ENCODE measurements around the gene PAK1. TPM values are rescaled to one million over a fixed set of nuclear protein-coding genes. Genes with fewer than 3 reads are reported as not detected.

Gene PAK1
- total and polyA plus RNA-seq, 12 donors, result 12.4 to 31.5 (median 23.4) TPM

GRCh38 chr11:77289737-77290136 lies 184.2 kb downstream of the PAK1 start:
- intact Hi-C loops (cut with DNase I), result no loop called here
- Histone ChIP-seq H3K27ac (no peak overlapping the region), H3K4me1 (replicated peaks in 1 of 2) (peaks cover 0 to 5% of the 10 kb centered on the region in 2 donors), H3K36me3 (replicated peaks in 1 of 2) (no peaks in the 10 kb centered on the region), H3K9me3 (replicated peaks in 1 of 3) (peaks cover 0 to 6% (median 0%) of the 10 kb centered on the region in 3 donors), H3K4me3 (no peak overlapping the region), H3K27me3 (no peaks in the 10 kb centered on the region)
- 78 to 90% (median 85%) methylated on average over 4 of the region's 4 CpGs for WGBS, 4 donors
- DNase-seq, result no peak
- TF ChIP-seq POLR2A (IDR thresholded peaks at IDR 0.05), result no peak
- no peak for TF ChIP-seq CTCF (IDR thresholded peaks at IDR 0.05)

GRCh38 chr11:77287615-77288273 lies 186.2 kb downstream of the PAK1 start:
- H3K27me3 ChIP-seq, result no peaks in the 10 kb centered on the region
- H3K9me3 ChIP-seq (replicated peaks in 1 of 3), result peaks cover 0 to 6% (median 0%) of the 10 kb centered on the region in 3 donors
- no peak for TF ChIP-seq CTCF (IDR thresholded peaks at IDR 0.05)
- no peak for TF ChIP-seq POLR2A (IDR thresholded peaks at IDR 0.05)
- H3K4me3 ChIP-seq, result no peak overlapping the region
- H3K4me1 ChIP-seq (replicated peaks in 1 of 2), result peaks cover 0 to 5% of the 10 kb centered on the region in 2 donors
- DNase-seq, result no peak
- intact Hi-C loops (cut with DNase I), result no loop called here
- WGBS, 4 donors, result 48 to 66% (median 59%) methylated on average over 4 to 5 of the region's 5 CpGs
- no peak overlapping the region for H3K27ac ChIP-seq
- no peaks in the 10 kb centered on the region for H3K36me3 ChIP-seq (replicated peaks in 1 of 2)

GRCh38 chr11:77287136-77287535 lies 186.8 kb downstream of the PAK1 start:
- no peak for DNase-seq
- Histone ChIP-seq H3K9me3 (replicated peaks in 1 of 3) (peaks cover 0 to 3% (median 0%) of the 10 kb centered on the region in 3 donors), H3K27ac (no peak overlapping the region), H3K27me3 (no peaks in the 10 kb centered on the region), H3K4me1 (replicated peaks in 1 of 2) (peaks cover 0 to 5% of the 10 kb centered on the region in 2 donors), H3K36me3 (replicated peaks in 1 of 2) (no peaks in the 10 kb centered on the region), H3K4me3 (no peak overlapping the region)
- no peak for TF ChIP-seq CTCF (IDR thresholded peaks at IDR 0.05)
- TF ChIP-seq POLR2A (IDR thresholded peaks at IDR 0.05), result no peak
- intact Hi-C loops (cut with DNase I), result no loop called here
- 81 to 92% (median 84%) methylated on average over 3 of the region's 3 CpGs for WGBS, 4 donors

GRCh38 chr11:77284476-77285468 lies 189.1 kb downstream of the PAK1 start:
- intact Hi-C loops (cut with DNase I), result no loop called here
- 78 to 81% (median 79%) methylated on average over 6 of the region's 6 CpGs for WGBS, 4 donors

More at GRCh38 chr11:77284476-77285468, 189.1 kb downstream of the PAK1 start:
- TF ChIP-seq CTCF (IDR thresholded peaks at IDR 0.05) (no peak), POLR2A (IDR thresholded peaks at IDR 0.05) (no peak)
- Histone ChIP-seq H3K27me3 (no peaks in the 10 kb centered on the region), H3K36me3 (replicated peaks in 1 of 2) (no peaks in the 10 kb centered on the region), H3K27ac (no peak overlapping the region), H3K4me1 (replicated peaks in 1 of 2) (peaks cover 0 to 5% of the 10 kb centered on the region in 2 donors), H3K4me3 (no peak overlapping the region), H3K9me3 (replicated peaks in 1 of 3) (no peaks in the 10 kb centered on the region)
- DNase-seq, result no peak
